GM12878 (cell line): ENCODE data around the gene GPRC5C. TPM values are rescaled to one million over a fixed set of nuclear protein-coding genes. Genes with fewer than 3 reads are reported as not detected.

Source experiments
- ATAC-seq: fragments of 200-7000 bp; cut with Tn5 transposase; 3 replicates; pipeline ENCODE4 v1.9.1; 2020; ENCODE audit warnings: mild to moderate bottlenecking, moderate library complexity
- BruUV-seq: library from RNA; stranded (reverse); fragments of 400-500 nt; replicated peaks from 2 replicates; lab custom pipeline; 2021; lab: Mats Ljungman, UMichigan
- CTCF ChIA-PET: fragments of 300-600 bp; sonication (Branson Sonifier 250); formaldehyde crosslinking; extraction: SDS; loops from one replicate; lab custom pipeline; 2021; ENCODE audit warnings: inconsistent platforms; lab: Yijun Ruan, JAX
- POLR2A ChIA-PET: fragments of 350-600 bp; formaldehyde crosslinking; extraction: SDS; loops from one replicate; lab custom pipeline; 2021; ENCODE audit warnings: inconsistent platforms; lab: Charles Lee
- RAD21 ChIA-PET: fragments of 300-600 bp; sonication (Branson Sonifier 250); formaldehyde crosslinking; loops from one replicate; lab custom pipeline; 2023; ENCODE audit warnings: antibody characterized with exemption; ENCODE audit not compliant: unreplicated experiment; lab: Charles Lee
- SMC1A ChIA-PET: fragments of 300-600 bp; sonication (Branson Sonifier 250); formaldehyde crosslinking; loops from one replicate; lab custom pipeline; 2023; ENCODE audit not compliant: unreplicated experiment, uncharacterized antibody; lab: Charles Lee
- DNase-seq: peaks from one replicate; pipeline ENCODE4 v3.0.0-alpha.2; 2011; ENCODE audit warnings: low read depth, low spot score
- FAIRE-seq: peaks from 3 replicates; lab custom pipeline; 2011; peaks lifted over from hg19 to GRCh38; lab: Jason Lieb, UNC
- H2AFZ ChIP-seq: 2 replicates; pipeline ENCODE4 v1.6.0; 2011; ENCODE audit warnings: low read depth, low read length, control low read depth; ENCODE audit not compliant: control insufficient read depth
- H3K27ac ChIP-seq: 2 replicates; pipeline ENCODE4 v1.5.1; 2011; ENCODE audit warnings: control low read depth; ENCODE audit not compliant: control insufficient read depth, insufficient read depth
- H3K27me3 ChIP-seq, 2 experiments: replicated peaks in 1 of 2; 2 replicates each; pipeline versions ENCODE4 v1.6.0 to v1.6.1; 2011; ENCODE audit warnings: low read length in 1 of 2; ENCODE audit not compliant: control insufficient read depth in 2 of 2, insufficient read depth in 2 of 2
- H3K36me3 ChIP-seq, 2 experiments: 2 replicates each; pipeline ENCODE4 v1.5.1; 2011; ENCODE audit warnings: low read length in 1 of 2; ENCODE audit not compliant: control insufficient read depth in 2 of 2, insufficient read depth in 2 of 2
- H3K4me1 ChIP-seq: 2 replicates; pipeline ENCODE4 v1.6.1; 2011; ENCODE audit warnings: mild to moderate bottlenecking, low read length, moderate library complexity, mixed read lengths; ENCODE audit not compliant: control insufficient read depth, insufficient read depth
- H3K4me2 ChIP-seq: 2 replicates; pipeline ENCODE4 v1.6.0; 2011; ENCODE audit warnings: control low read depth; ENCODE audit not compliant: control insufficient read depth, insufficient read depth
- H3K4me3 ChIP-seq: fragments of 200-600 bp; sonication (generic); 2 replicates; pipeline ENCODE4 v1.5.1; 2016
- H3K79me2 ChIP-seq: 2 replicates; pipeline ENCODE4 v1.6.0; 2011; ENCODE audit warnings: low read length; ENCODE audit not compliant: control insufficient read depth, insufficient read depth
- H3K9ac ChIP-seq: 2 replicates; pipeline ENCODE4 v1.8.0; 2011; ENCODE audit warnings: low read length, control low read depth, mixed read lengths; ENCODE audit not compliant: control insufficient read depth, insufficient read depth
- H3K9me3 ChIP-seq: replicated peaks from 3 replicates; pipeline ENCODE4 v1.5.1; 2011; ENCODE audit warnings: mild to moderate bottlenecking, low read length; ENCODE audit not compliant: control insufficient read depth, insufficient read depth
- H4K20me1 ChIP-seq: 2 replicates; pipeline ENCODE4 v1.6.0; 2011; ENCODE audit not compliant: control insufficient read depth, insufficient read depth
- CBX3 ChIP-seq: fragments of 200-600 bp; sonication (generic); IDR thresholded peaks from 2 replicates; pipeline ENCODE4 v1.6.1; 2016; ENCODE audit warnings: low read depth, borderline replicate concordance
- CHD1 ChIP-seq: IDR thresholded peaks from 2 replicates; pipeline ENCODE4 v1.6.1; 2012; ENCODE audit warnings: low read depth, low read length, improper control_type of control experiment
- EGR1 ChIP-seq, 2 experiments: IDR thresholded peaks; 1 replicate in 1 of 2; 2 replicates in 1 of 2; pipeline ENCODE4 v1.6.1; 2011 to 2012; ENCODE audit warnings: low read depth in 2 of 2, low read length in 2 of 2, borderline replicate concordance in 1 of 2, mild to moderate bottlenecking in 1 of 2, moderate library complexity in 1 of 2
- ELK1 ChIP-seq: IDR thresholded peaks from 2 replicates; pipeline ENCODE4 v1.6.1; 2012; ENCODE audit warnings: low read depth, low read length, improper control_type of control experiment
- EZH2 ChIP-seq: IDR thresholded peaks from 2 replicates; pipeline ENCODE4 v1.6.1; 2012; ENCODE audit warnings: low read depth, mild to moderate bottlenecking, control low read depth, inconsistent platforms, low read length, borderline replicate concordance; ENCODE audit not compliant: control insufficient read depth
- FOXM1 ChIP-seq: IDR thresholded peaks from 2 replicates; pipeline ENCODE4 v1.6.1; 2012; ENCODE audit warnings: low read depth, mild to moderate bottlenecking, inconsistent platforms, low read length, moderate library complexity
- HCFC1 ChIP-seq: fragments of 150-350 bp; IDR thresholded peaks from 2 replicates; pipeline ENCODE4 v1.6.1; 2014; ENCODE audit warnings: low read length
- IRF4 ChIP-seq: IDR thresholded peaks from 2 replicates; pipeline ENCODE4 v1.6.1; 2011; ENCODE audit warnings: low read depth, low read length
- POLR2A ChIP-seq: IDR thresholded peaks from 2 replicates; pipeline ENCODE4 v1.6.1; 2011; ENCODE audit warnings: low read depth, mild to moderate bottlenecking, low read length
- RB1 ChIP-seq: fragments of 450-650 bp; formaldehyde crosslinking; IDR thresholded peaks from 2 replicates; pipeline ENCODE4 v1.6.1; 2017; ENCODE audit warnings: mild to moderate bottlenecking, borderline replicate concordance
- SREBF2 ChIP-seq: IDR thresholded peaks from 2 replicates; pipeline ENCODE4 v1.6.1; 2012; ENCODE audit warnings: mild to moderate bottlenecking, low read length
- TCF7 ChIP-seq: IDR thresholded peaks from 2 replicates; pipeline ENCODE4 v1.6.1; 2014; ENCODE audit warnings: antibody characterized with exemption, borderline replicate concordance
- USF2 ChIP-seq: IDR thresholded peaks from 2 replicates; pipeline ENCODE4 v1.6.1; 2011; ENCODE audit warnings: low read depth, low read length, improper control_type of control experiment, borderline replicate concordance
- ZNF217 ChIP-seq: fragments of 450-650 bp; IDR thresholded peaks from 2 replicates; pipeline ENCODE4 v1.6.1; 2017; ENCODE audit warnings: antibody characterized with exemption, mild to moderate bottlenecking
- WGBS: methylation state at CpG from one replicate; pipeline ENCODE4 v1.1.6; 2016; ENCODE audit warnings: low lambda C conversion rate; ENCODE audit not compliant: insufficient replicate concordance, insufficient coverage; ENCODE audit errors: missing lambda C conversion rate; 5-methylcytosine and 5-hydroxymethylcytosine counted together
- in situ Hi-C: fragments of 300-500 bp; cut with MboI; formaldehyde crosslinking; loops from 9 replicates; pipeline ENCODE4 v1.14.3; 2018; ENCODE audit warnings: mixed read lengths
- intact Hi-C: fragments of 100-400 bp; cut with micrococcal nuclease; formaldehyde crosslinking; loops from one replicate; pipeline ENCODE4 v1.14.2; 2022; ENCODE audit not compliant: unreplicated experiment
- polyA plus RNA-seq, 11 experiments: library from polyadenylated mRNA; depleted of rRNA in 4 of 11; unstranded in 6 of 11; stranded (reverse) in 5 of 11; fragments of >200 nt; fragmentation: Nextera tagmentation in 4 of 11; fragmentation: Illumina TruSeq in 1 of 11; extraction: Ambion mirVana in 4 of 11; extraction: Trizol in 1 of 11; gene quantifications; 1 replicate in 1 of 11; 2 replicates in 10 of 11; pipeline versions ENCODE4 v1.2.1 to v1.2.3, GENCODE V29; 2011 to 2016; ENCODE audit warnings: inconsistent platforms in 2 of 11, missing spikeins in 2 of 11, low read depth in 1 of 11
- total RNA-seq, 4 experiments: library from RNA; depleted of rRNA in 3 of 4; stranded (reverse); fragments of >200 nt in 3 of 4; fragmentation: Illumina TruSeq in 1 of 4; extraction: Trizol in 1 of 4; gene quantifications; 2 replicates each; pipeline versions ENCODE4 v1.2.1 to v1.2.3, GENCODE V29; 2013 to 2021
- TF ChIP-seq, protein P1 (sequence below): IDR thresholded peaks from 2 replicates; pipeline ENCODE4 v1.6.1; 2012; ENCODE audit warnings: low read depth, low read length, improper control_type of control experiment

GPRC5C gene
- total and polyA plus RNA-seq, 10 of the 15 experiments (the other 5 are each of a cell fraction or from before 2014, with no cell fraction given): 0.04 to 1.3 (median 0.36) TPM; not detected in 2

DNA sequence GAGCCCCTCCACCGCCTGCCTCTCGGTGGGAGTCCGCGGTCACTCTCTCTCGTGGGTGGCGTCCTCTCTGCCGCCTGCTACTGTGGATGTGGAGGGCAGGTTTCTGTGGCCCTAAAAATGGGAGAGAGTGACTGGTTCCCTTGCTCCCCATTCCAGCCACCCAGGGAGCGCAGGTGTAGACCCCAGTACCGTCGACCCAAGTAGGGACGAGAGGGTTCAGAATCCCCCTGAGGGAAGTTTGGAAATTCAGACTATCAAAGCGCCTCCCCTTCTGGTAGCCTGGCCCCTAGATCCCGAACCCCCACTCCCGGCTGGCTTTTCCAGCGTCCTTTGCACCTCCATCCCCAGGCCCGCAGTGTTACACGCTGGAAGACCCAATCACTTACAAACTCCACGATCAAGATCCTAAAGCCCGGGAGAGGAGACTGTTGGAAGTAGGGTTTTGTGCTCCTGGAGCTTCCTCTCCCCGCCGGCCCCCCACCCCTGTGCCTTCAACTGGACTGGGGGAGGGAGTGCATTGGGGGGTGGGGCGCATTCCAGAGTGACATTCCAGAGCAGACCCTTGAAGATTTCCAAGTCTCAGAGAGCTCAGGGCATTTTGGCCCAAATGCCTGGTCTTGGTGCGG, 991 bp downstream of the GPRC5C start:
- no peak overlapping the region for H3K9ac ChIP-seq
- H3K27ac ChIP-seq: no peak overlapping the region
- intact Hi-C loops: no loop called here
- ChIA-PET RAD21 (interaction anchor here (1.0 to 1.3 kb wide), 2 partner anchors 52 to 54 kb away, joined by 3 read pairs; no protein-coding TSS in a partner anchor), POLR2A (interaction anchor here (1.0 kb wide), 1 partner anchor 25 kb away, joined by 6 read pairs; no protein-coding TSS in a partner anchor), CTCF (interaction anchor here (0.5 kb wide), 1 partner anchor 170 kb away, joined by 3 read pairs; no protein-coding TSS in a partner anchor), SMC1A (interaction anchor here (1.2 kb wide), 1 partner anchor 16 kb away, joined by 3 read pairs; no protein-coding TSS in a partner anchor)
- DNase-seq (no peak), ATAC-seq (no peak), FAIRE-seq (no peak)
- H2AFZ ChIP-seq: no peak overlapping the region
- no peak overlapping the region for H3K4me3 ChIP-seq
- H3K79me2 ChIP-seq: no peaks in the 10 kb centered on the region
- H3K9me3 ChIP-seq: peaks cover 3% of the 10 kb centered on the region; the same call in 2 of the 3 replicates
- BruUV-seq: no TSS peak
- in situ Hi-C loops: no loop called here
- peaks cover 3 to 11% of the 10 kb centered on the region in 2 experiments; a peak in 3 of 4 replicates for H3K27me3 ChIP-seq
- TF ChIP-seq TCF7: no peak
- no peak for TF ChIP-seq CHD1
- TF ChIP-seq EGR1 (IDR thresholded peaks at IDR 0.05; ENCODE audit: borderline replicate concordance in 1 of 2, low read depth in 2 of 2, low read length in 2 of 2): no peak
- TF ChIP-seq SREBF2: no peak
- no peak for TF ChIP-seq IRF4
- TF ChIP-seq POLR2A: no peak
- TF ChIP-seq CBX3: no peak
- no peak for TF ChIP-seq RB1
- no peak for TF ChIP-seq EZH2
- TF ChIP-seq, protein P1, sequence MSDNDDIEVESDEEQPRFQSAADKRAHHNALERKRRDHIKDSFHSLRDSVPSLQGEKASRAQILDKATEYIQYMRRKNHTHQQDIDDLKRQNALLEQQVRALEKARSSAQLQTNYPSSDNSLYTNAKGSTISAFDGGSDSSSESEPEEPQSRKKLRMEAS: no peak
- no peak for TF ChIP-seq HCFC1
- TF ChIP-seq USF2: no peak
- no peak for TF ChIP-seq ELK1
- TF ChIP-seq FOXM1: no peak
- TF ChIP-seq ZNF217: no peak
- no peaks in the 10 kb centered on the region for H3K36me3 ChIP-seq
- peaks cover 17% of the 10 kb centered on the region for H3K4me1 ChIP-seq
- H3K4me2 ChIP-seq: no peak overlapping the region
- H4K20me1 ChIP-seq: no peaks in the 10 kb centered on the region
- 33% methylated on average over 22 of the region's 23 CpGs for WGBS
